RWPE2 (cell line): ENCODE results near the gene SUSD2.

Experiments used
- ATAC-seq: fragments of 200-7000 bp; cut with Tn5 transposase; 3 replicates; pipeline ENCODE4 v1.9.1; 2021; ENCODE audit warnings: low read depth
- DNase-seq: peaks from one replicate; pipeline ENCODE4 v3.0.0-alpha.2; 2020; ENCODE audit warnings: low spot score
- H3K27ac ChIP-seq: fragments of 450-650 bp; 2 replicates; pipeline ENCODE4 v1.5.1; 2017; ENCODE audit warnings: mild to moderate bottlenecking; ENCODE audit not compliant: poor library complexity, severe bottlenecking
- H3K27me3 ChIP-seq: fragments of 250-450 bp; sonication (Bioruptor Pico); 2 replicates; pipeline ENCODE4 v1.5.1; 2021; ENCODE audit warnings: mild to moderate bottlenecking, moderate library complexity; ENCODE audit not compliant: insufficient read depth, poor library complexity, severe bottlenecking
- H3K36me3 ChIP-seq: fragments of 250-450 bp; sonication (Bioruptor Pico); 2 replicates; pipeline ENCODE4 v1.5.1; 2020; ENCODE audit warnings: low read depth, mild to moderate bottlenecking, moderate library complexity
- H3K4me1 ChIP-seq: fragments of 250-450 bp; sonication (Bioruptor Pico); 2 replicates; pipeline ENCODE4 v1.5.1; 2021; ENCODE audit warnings: mild to moderate bottlenecking, moderate library complexity; ENCODE audit not compliant: insufficient read depth, poor library complexity, severe bottlenecking
- H3K4me3 ChIP-seq: fragments of 250-450 bp; sonication (Bioruptor Pico); 2 replicates; pipeline ENCODE4 v1.5.1; 2021; ENCODE audit warnings: mild to moderate bottlenecking, moderate library complexity; ENCODE audit not compliant: severe bottlenecking
- H3K9me3 ChIP-seq: fragments of 250-450 bp; sonication (Bioruptor Pico); 2 replicates; pipeline ENCODE4 v1.5.1; 2021; ENCODE audit warnings: mild to moderate bottlenecking, moderate library complexity; ENCODE audit not compliant: severe bottlenecking
- TF ChIP-seq, protein P1 (sequence below): fragments of 450-650 bp; IDR thresholded peaks from one replicate; pipeline ENCODE4 v1.5.1; 2017; ENCODE audit warnings: mild to moderate bottlenecking, moderate library complexity; ENCODE audit not compliant: poor library complexity, severe bottlenecking

SUSD2 gene

DNA sequence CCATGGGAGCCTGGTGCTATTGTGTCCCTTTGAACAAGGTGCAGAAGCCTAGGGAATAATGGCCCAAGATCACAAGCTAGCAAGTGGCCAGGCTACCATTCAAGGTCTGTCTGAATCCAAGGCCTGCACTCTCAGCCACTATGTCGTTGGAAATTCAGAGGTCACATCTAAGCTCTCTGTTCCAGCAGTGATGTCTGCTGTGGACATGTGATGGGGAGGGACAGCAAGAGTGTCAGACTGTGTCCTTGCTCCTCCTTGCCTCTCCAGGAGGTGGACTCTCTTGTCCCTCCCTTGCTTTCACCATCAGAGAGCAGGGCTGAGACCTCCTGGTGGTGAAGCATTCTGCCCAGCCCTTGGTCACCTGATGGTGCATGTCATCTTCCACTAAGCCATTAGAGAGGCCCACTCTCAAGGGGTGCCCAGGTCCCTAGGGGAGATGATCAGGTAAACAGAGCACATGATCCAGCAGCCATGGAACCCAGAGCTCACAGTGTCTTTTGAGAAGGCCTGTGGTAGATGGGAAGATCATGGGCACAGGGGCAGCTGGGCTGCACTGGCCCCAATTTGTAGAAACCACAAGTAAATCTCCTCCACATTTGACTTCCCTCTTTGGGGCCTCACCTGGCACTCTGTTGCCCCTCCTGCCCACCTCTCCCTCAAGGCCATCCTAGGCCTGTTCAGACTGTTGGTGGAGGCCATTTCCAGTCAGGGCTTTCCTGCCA lies 37.1 kb upstream of the SUSD2 start:
- DNase-seq (no peak), ATAC-seq (no peak)
- no peak overlapping the region for H3K4me3 ChIP-seq
- TF ChIP-seq, protein P1, sequence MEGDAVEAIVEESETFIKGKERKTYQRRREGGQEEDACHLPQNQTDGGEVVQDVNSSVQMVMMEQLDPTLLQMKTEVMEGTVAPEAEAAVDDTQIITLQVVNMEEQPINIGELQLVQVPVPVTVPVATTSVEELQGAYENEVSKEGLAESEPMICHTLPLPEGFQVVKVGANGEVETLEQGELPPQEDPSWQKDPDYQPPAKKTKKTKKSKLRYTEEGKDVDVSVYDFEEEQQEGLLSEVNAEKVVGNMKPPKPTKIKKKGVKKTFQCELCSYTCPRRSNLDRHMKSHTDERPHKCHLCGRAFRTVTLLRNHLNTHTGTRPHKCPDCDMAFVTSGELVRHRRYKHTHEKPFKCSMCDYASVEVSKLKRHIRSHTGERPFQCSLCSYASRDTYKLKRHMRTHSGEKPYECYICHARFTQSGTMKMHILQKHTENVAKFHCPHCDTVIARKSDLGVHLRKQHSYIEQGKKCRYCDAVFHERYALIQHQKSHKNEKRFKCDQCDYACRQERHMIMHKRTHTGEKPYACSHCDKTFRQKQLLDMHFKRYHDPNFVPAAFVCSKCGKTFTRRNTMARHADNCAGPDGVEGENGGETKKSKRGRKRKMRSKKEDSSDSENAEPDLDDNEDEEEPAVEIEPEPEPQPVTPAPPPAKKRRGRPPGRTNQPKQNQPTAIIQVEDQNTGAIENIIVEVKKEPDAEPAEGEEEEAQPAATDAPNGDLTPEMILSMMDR = no peak
- no peaks in the 10 kb centered on the region for H3K9me3 ChIP-seq
- peaks cover 23% of the 10 kb centered on the region for H3K4me1 ChIP-seq
- H3K27ac ChIP-seq = no peak overlapping the region
- H3K36me3 ChIP-seq = peaks cover 4% of the 10 kb centered on the region; the same call in 1 of the 2 replicates
- H3K27me3 ChIP-seq = no peaks in the 10 kb centered on the region

DNA sequence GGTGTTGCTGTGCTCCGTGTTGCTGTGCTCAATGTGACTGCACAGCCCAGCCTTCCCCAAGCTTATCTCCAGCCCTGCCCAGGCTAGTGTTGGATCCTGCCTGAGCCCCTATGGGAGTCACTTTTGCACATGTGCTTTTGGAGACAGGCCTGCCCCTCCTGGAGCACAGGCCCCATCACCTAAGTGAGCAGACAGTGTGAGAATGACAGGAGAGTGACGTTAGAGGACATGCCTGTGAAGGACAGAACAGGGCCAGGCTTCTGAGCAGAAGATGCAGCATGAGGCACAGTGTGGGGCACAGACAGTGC lies 36.6 kb upstream of the SUSD2 start:
- no peak overlapping the region for H3K27ac ChIP-seq
- H3K4me3 ChIP-seq = no peak overlapping the region
- H3K4me1 ChIP-seq = peaks cover 23% of the 10 kb centered on the region

DNA sequence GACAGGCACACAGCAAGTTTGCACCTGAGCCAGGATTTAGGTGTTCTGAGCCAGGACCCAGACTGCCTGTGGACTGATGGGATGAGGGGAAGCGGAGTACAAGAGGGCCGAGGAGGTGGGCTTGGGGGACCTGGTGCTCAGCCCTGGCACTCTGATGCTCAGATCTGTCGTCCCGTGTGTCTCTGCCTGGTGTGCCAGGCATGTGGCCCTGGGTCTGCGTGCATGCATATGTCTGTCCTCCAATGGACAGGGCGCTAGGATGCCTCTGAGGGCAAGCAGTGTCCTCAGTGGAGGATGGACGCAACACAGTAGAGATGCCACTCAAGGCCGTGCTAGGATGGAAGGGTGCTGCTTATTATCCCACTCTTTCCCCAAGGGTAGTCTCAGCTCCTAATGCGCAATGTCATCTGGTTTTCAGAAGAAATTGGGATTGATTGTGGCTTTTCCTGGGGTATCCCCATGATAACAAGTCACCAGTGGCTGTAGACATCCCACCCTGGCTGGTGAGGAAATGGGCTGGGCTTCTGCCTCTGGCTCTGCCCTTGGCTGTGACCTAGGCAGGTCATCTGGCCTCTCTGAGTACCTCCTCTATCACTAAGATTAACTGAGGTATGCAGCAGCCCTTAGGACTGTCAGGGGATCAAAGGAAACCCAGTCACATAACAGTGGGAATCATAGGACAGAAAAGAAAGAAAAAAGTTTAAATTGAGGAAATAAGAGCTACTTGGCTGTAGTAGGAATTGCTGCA lies 35.7 kb upstream of the SUSD2 start:
- Histone ChIP-seq H3K4me1 (peaks cover 23% of the 10 kb centered on the region), H3K4me3 (no peak overlapping the region), H3K9me3 (no peaks in the 10 kb centered on the region), H3K27ac (peak overlapping the region; percentile 60), H3K36me3 (peaks cover 4% of the 10 kb centered on the region; the same call in 1 of the 2 replicates), H3K27me3 (no peaks in the 10 kb centered on the region)
- DNase-seq = no peak
- no peak for ATAC-seq
- TF ChIP-seq, protein P1 = no peak

More for the DNA sequence above, 36.6 kb upstream of the SUSD2 start:
- no peak for DNase-seq
- H3K27me3 ChIP-seq = no peaks in the 10 kb centered on the region
- H3K9me3 ChIP-seq = no peaks in the 10 kb centered on the region
- no peak for ATAC-seq
- peaks cover 4% of the 10 kb centered on the region; the same call in 1 of the 2 replicates for H3K36me3 ChIP-seq
- TF ChIP-seq, protein P1 = no peak

DNA sequence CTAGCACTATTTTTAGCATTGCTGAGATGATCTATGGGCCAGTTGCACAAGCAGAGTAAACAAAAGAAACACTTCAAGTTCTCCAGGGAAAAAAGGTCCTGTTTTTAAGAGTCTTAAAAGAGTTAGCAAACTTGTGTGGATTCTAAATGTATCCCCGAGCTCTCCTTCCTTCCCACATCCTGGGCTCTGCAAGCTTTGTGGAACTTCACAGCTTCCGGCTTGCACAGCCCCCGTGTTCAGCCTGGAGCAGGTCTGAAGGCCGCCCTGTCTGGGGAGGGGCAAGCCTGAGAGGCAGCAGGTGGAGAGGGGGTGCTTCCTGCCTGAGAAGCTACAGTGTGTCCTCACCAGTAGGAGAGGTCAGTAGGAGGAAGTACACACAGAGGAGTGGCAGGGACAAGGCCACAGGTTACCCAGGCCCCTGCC lies 35.1 kb upstream of the SUSD2 start:
- ATAC-seq = peak; percentile 84
- DNase-seq = no peak
- H3K27ac ChIP-seq = peak overlapping the region; percentile 60
- H3K9me3 ChIP-seq = no peaks in the 10 kb centered on the region
- TF ChIP-seq, protein P1 = no peak
- H3K36me3 ChIP-seq = peaks cover 4% of the 10 kb centered on the region; the same call in 1 of the 2 replicates
- peaks cover 23% of the 10 kb centered on the region for H3K4me1 ChIP-seq
- no peaks in the 10 kb centered on the region for H3K27me3 ChIP-seq
- H3K4me3 ChIP-seq = no peak overlapping the region
